HAP-1 (cell line): ENCODE results near the gene ZNF41.

Experiments
- DNase-seq, 2 experiments: peaks; one replicate each; pipeline ENCODE4 v3.0.0-alpha.2; 2016 to 2020; ENCODE audit warnings: low spot score in 2 of 2
- H3K27me3 ChIP-seq: fragments of 250-450 bp; sonication (Bioruptor Pico); 2 replicates; pipeline ENCODE4 v1.5.1; 2020; ENCODE audit warnings: low read depth, mild to moderate bottlenecking, moderate library complexity
- H3K36me3 ChIP-seq: fragments of 250-450 bp; sonication (Bioruptor Pico); replicated peaks from 2 replicates; pipeline ENCODE4 v1.5.1; 2020; ENCODE audit warnings: mild to moderate bottlenecking
- H3K4me1 ChIP-seq: fragments of 250-450 bp; sonication (Bioruptor Pico); 2 replicates; pipeline ENCODE4 v1.5.1; 2020; ENCODE audit warnings: mild to moderate bottlenecking
- H3K4me3 ChIP-seq: fragments of 250-450 bp; sonication (Bioruptor Pico); 2 replicates; pipeline ENCODE4 v1.5.1; 2020; ENCODE audit warnings: mild to moderate bottlenecking, moderate library complexity
- H3K9me3 ChIP-seq: fragments of 250-450 bp; sonication (Bioruptor Pico); 2 replicates; pipeline ENCODE4 v1.5.1; 2020; ENCODE audit warnings: mild to moderate bottlenecking, moderate library complexity
- in situ Hi-C: fragments of 300-500 bp; cut with MboI; formaldehyde crosslinking; loops from 3 replicates; pipeline ENCODE4 v1.14.3; 2020; ENCODE audit warnings: low sequenced_read_pairs, inconsistent platforms, mixed read lengths

Gene ZNF41

GRCh38 chrX:47480576-47480975, 2.4 kb downstream of the ZNF41 start:
- Histone ChIP-seq H3K27me3 (no peaks in the 10 kb centered on the region), H3K4me3 (no peak overlapping the region), H3K36me3 (no peaks in the 10 kb centered on the region), H3K9me3 (no peaks in the 10 kb centered on the region), H3K4me1 (peaks cover 21% of the 10 kb centered on the region)
- DNase-seq, result no peak
- in situ Hi-C loops, result loop anchor here (25.0 kb wide), 1 partner anchor 557 kb away; no protein-coding TSS in a partner anchor

GRCh38 chrX:47475476-47475875, 7.5 kb downstream of the ZNF41 start:
- Histone ChIP-seq H3K4me3 (no peak overlapping the region), H3K27me3 (no peaks in the 10 kb centered on the region), H3K36me3 (no peaks in the 10 kb centered on the region), H3K4me1 (peaks cover 6% of the 10 kb centered on the region; the same call in 1 of the 2 replicates), H3K9me3 (no peaks in the 10 kb centered on the region)
- no peak for DNase-seq
- in situ Hi-C loops, result loop anchor here (25.0 kb wide), 1 partner anchor 562 kb away; no protein-coding TSS in a partner anchor

- DNase-seq, result no peak
- Histone ChIP-seq H3K27me3 (no peaks in the 10 kb centered on the region), H3K36me3 (peaks cover 3% of the 10 kb centered on the region; the same call in 1 of the 2 replicates), H3K4me1 (no peaks in the 10 kb centered on the region), H3K4me3 (no peak overlapping the region), H3K9me3 (no peaks in the 10 kb centered on the region)
- in situ Hi-C loops, result no loop called here
These were observed 15.9 kb downstream of the ZNF41 start for GRCh38 chrX:47467106-47467505.

- no peak overlapping the region for H3K4me3 ChIP-seq
- no peaks in the 10 kb centered on the region for H3K9me3 ChIP-seq
- in situ Hi-C loops, result no loop called here
- H3K27me3 ChIP-seq, result no peaks in the 10 kb centered on the region
- peaks cover 17% of the 10 kb centered on the region for H3K36me3 ChIP-seq
- no peaks in the 10 kb centered on the region for H3K4me1 ChIP-seq
- no peak for DNase-seq
These were observed 22.5 kb downstream of the ZNF41 start for GRCh38 chrX:47460561-47460960.

GRCh38 chrX:47458528-47458927, 24.5 kb downstream of the ZNF41 start:
- DNase-seq, result no peak
- H3K4me1 ChIP-seq, result no peaks in the 10 kb centered on the region
- no peaks in the 10 kb centered on the region for H3K9me3 ChIP-seq
- H3K36me3 ChIP-seq, result peaks cover 22% of the 10 kb centered on the region
- in situ Hi-C loops, result no loop called here
- H3K27me3 ChIP-seq, result no peaks in the 10 kb centered on the region
- H3K4me3 ChIP-seq, result no peak overlapping the region

- in situ Hi-C loops, result no loop called here
- H3K27me3 ChIP-seq, result no peaks in the 10 kb centered on the region
- H3K4me1 ChIP-seq, result no peaks in the 10 kb centered on the region
- H3K4me3 ChIP-seq, result no peak overlapping the region
- H3K9me3 ChIP-seq, result no peaks in the 10 kb centered on the region
- H3K36me3 ChIP-seq, result peaks cover 24% of the 10 kb centered on the region
- no peak for DNase-seq
These were observed 26.9 kb downstream of the ZNF41 start for GRCh38 chrX:47456080-47456479.

GRCh38 chrX:47452112-47452511, 30.9 kb downstream of the ZNF41 start:
- Histone ChIP-seq H3K9me3 (peaks cover 20% of the 10 kb centered on the region), H3K36me3 (peaks cover 42% of the 10 kb centered on the region), H3K27me3 (no peaks in the 10 kb centered on the region), H3K4me1 (no peaks in the 10 kb centered on the region), H3K4me3 (no peak overlapping the region)
- no peak for DNase-seq
- in situ Hi-C loops, result no loop called here

- Histone ChIP-seq H3K36me3 (peaks cover 23% of the 10 kb centered on the region), H3K4me3 (no peak overlapping the region), H3K27me3 (no peaks in the 10 kb centered on the region), H3K4me1 (no peaks in the 10 kb centered on the region), H3K9me3 (peaks cover 26% of the 10 kb centered on the region)
- in situ Hi-C loops, result loop anchor here (5.0 kb wide), 1 partner anchor 51 kb away; no protein-coding TSS in a partner anchor
- no peak for DNase-seq
These were observed 34.7 kb downstream of the ZNF41 start for GRCh38 chrX:47448165-47448806.

GRCh38 chrX:47447607-47448006, 35.4 kb downstream of the ZNF41 start:
- H3K4me3 ChIP-seq, result no peak overlapping the region
- H3K9me3 ChIP-seq, result peaks cover 26% of the 10 kb centered on the region
- no peaks in the 10 kb centered on the region for H3K4me1 ChIP-seq
- no peak for DNase-seq
- in situ Hi-C loops, result loop anchor here (5.0 kb wide), 1 partner anchor 50 kb away; no protein-coding TSS in a partner anchor
- peaks cover 23% of the 10 kb centered on the region for H3K36me3 ChIP-seq
- H3K27me3 ChIP-seq, result no peaks in the 10 kb centered on the region

GRCh38 chrX:47446971-47447370, 36.1 kb downstream of the ZNF41 start:
- Histone ChIP-seq H3K27me3 (no peaks in the 10 kb centered on the region), H3K9me3 (peaks cover 26% of the 10 kb centered on the region), H3K4me1 (no peaks in the 10 kb centered on the region), H3K36me3 (peaks cover 23% of the 10 kb centered on the region), H3K4me3 (no peak overlapping the region)
- in situ Hi-C loops, result loop anchor here (5.0 kb wide), 1 partner anchor 50 kb away; no protein-coding TSS in a partner anchor
- no peak for DNase-seq

- Histone ChIP-seq H3K9me3 (peaks cover 26% of the 10 kb centered on the region), H3K27me3 (no peaks in the 10 kb centered on the region), H3K36me3 (peaks cover 23% of the 10 kb centered on the region), H3K4me1 (no peaks in the 10 kb centered on the region), H3K4me3 (no peak overlapping the region)
- in situ Hi-C loops, result loop anchor here (5.0 kb wide), 1 partner anchor 49 kb away; no protein-coding TSS in a partner anchor
- DNase-seq, result no peak
These were observed 36.6 kb downstream of the ZNF41 start for GRCh38 chrX:47446431-47446830.

GRCh38 chrX:47430925-47431324, 52.1 kb downstream of the ZNF41 start:
- Histone ChIP-seq H3K4me1 (no peaks in the 10 kb centered on the region), H3K9me3 (no peaks in the 10 kb centered on the region), H3K4me3 (no peak overlapping the region), H3K27me3 (no peaks in the 10 kb centered on the region), H3K36me3 (no peaks in the 10 kb centered on the region)
- DNase-seq, result no peak
- in situ Hi-C loops, result no loop called here

- no peaks in the 10 kb centered on the region for H3K36me3 ChIP-seq
- no peaks in the 10 kb centered on the region; the same call in 1 of the 2 replicates for H3K9me3 ChIP-seq
- H3K4me1 ChIP-seq, result no peaks in the 10 kb centered on the region
- H3K27me3 ChIP-seq, result no peaks in the 10 kb centered on the region
- H3K4me3 ChIP-seq, result no peak overlapping the region
- in situ Hi-C loops, result no loop called here
- DNase-seq, result no peak
These were observed 60.6 kb downstream of the ZNF41 start for GRCh38 chrX:47422444-47422843.

GRCh38 chrX:47420962-47421361, 62.1 kb downstream of the ZNF41 start:
- Histone ChIP-seq H3K27me3 (no peaks in the 10 kb centered on the region), H3K36me3 (no peaks in the 10 kb centered on the region), H3K4me1 (no peaks in the 10 kb centered on the region), H3K9me3 (no peaks in the 10 kb centered on the region; the same call in 1 of the 2 replicates), H3K4me3 (no peak overlapping the region)
- in situ Hi-C loops, result no loop called here
- DNase-seq, result no peak
